Measurements from ENCODE around the gene TSHZ2.

Gene TSHZ2, protein sequence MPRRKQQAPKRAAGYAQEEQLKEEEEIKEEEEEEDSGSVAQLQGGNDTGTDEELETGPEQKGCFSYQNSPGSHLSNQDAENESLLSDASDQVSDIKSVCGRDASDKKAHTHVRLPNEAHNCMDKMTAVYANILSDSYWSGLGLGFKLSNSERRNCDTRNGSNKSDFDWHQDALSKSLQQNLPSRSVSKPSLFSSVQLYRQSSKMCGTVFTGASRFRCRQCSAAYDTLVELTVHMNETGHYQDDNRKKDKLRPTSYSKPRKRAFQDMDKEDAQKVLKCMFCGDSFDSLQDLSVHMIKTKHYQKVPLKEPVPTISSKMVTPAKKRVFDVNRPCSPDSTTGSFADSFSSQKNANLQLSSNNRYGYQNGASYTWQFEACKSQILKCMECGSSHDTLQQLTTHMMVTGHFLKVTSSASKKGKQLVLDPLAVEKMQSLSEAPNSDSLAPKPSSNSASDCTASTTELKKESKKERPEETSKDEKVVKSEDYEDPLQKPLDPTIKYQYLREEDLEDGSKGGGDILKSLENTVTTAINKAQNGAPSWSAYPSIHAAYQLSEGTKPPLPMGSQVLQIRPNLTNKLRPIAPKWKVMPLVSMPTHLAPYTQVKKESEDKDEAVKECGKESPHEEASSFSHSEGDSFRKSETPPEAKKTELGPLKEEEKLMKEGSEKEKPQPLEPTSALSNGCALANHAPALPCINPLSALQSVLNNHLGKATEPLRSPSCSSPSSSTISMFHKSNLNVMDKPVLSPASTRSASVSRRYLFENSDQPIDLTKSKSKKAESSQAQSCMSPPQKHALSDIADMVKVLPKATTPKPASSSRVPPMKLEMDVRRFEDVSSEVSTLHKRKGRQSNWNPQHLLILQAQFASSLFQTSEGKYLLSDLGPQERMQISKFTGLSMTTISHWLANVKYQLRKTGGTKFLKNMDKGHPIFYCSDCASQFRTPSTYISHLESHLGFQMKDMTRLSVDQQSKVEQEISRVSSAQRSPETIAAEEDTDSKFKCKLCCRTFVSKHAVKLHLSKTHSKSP (N-terminal part only)

DNA sequence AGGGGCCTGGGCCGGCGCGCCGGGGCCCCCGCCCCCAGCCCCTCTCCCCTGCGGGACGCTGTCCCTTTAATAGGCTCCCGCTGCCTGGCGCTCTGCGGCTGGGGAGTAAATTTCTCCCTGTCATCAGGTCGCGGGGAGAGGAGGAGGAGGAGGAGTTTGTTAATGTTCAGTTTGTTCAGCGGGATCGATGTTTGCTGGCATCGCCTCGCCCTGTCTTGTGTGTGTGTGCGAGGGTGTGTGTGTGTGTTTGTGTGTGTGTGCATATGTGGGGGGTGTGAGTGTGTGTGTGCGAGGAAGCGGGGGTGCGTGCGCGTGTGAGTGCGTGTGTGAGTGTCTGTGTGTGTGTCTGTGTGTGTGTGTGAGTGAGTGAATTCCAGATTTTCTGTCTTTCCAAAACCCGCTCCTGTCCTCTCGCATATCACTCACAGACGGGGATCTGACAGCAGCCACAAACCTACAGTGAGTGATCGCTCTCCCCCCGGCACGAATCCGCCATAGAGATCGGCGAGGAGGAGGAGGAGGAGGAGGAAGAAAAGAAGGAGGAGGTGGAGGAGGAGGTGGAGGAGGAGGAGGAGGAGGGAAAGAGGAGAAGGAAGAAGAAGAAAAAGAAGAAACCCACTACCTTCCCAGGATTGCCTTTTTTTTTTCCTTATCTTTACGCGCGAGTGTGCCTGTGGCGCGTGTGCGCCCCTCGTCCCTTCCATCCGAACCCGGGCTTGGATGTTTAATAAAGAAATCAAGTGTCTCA is at the start of gene TSHZ2:
Gene TSHZ2 (plus strand): TSS at position 169 of the 748 bp plus-strand sequence. CDS start 936 bp downstream, outside the sequence.
- no peak for DNase-seq (ENCODE audit: low read depth in 2 of 2)

DNA sequence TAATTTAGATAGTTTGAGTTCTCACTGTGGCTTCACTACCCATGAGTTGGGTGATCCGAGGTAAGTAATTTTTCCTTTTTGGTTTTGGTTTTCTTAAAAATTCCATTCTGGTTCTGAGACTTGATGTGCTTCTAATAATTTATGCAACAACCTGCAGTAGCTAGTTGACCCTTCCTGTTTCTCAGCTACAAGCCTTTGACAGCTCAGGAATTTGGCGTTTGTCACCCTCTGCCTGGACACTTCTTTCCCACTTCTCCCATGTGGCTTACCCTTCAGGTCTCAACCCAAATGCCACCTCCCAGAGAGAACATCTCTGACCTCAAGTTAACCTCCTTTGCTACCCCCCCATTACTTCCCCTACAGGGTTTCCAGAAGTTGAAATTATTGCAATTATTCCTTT is 49.7 kb upstream of the TSHZ2 start:
- no peak for DNase-seq (ENCODE audit: low read depth in 2 of 2)

DNA sequence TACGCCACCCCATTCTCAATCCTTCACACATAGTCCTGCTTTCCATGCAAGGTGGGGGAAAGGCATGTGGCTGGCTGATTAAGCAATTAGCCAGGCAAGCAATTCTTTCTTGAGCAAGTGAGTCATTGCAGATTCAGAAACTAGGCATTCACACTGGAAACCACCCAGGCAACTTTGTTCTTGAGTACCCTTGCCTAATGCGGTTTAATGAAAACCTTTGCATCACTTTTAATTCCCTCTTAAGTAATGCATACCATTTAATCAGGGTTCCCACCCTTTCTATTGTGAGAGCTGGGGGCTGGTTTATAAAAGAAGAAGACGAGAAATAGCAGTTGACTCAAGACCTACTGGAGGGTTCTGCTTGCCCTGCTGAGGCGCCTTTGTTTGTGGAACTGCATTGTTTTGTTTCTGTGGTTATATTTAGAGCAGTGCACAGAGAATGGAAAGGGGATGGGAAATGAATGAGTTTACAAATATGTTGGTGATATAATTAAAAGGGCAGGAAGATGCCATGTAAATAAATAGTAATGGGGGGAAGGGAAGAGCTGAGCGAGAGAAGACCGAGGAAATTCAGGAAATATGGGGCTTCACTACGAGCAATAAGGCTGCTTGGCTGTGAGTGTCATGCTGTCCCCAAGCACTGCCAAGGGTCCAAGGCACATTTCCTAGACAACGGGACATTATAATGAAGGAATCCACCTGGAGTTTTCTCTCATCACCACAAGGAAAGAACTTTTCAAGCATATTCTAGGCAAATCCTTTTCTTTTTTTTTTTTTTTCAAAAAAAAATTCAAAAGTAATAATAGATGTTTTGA is 48.8 kb upstream of the TSHZ2 start:
- DNase-seq (ENCODE audit: low read depth in 2 of 2), result no peak

DNA sequence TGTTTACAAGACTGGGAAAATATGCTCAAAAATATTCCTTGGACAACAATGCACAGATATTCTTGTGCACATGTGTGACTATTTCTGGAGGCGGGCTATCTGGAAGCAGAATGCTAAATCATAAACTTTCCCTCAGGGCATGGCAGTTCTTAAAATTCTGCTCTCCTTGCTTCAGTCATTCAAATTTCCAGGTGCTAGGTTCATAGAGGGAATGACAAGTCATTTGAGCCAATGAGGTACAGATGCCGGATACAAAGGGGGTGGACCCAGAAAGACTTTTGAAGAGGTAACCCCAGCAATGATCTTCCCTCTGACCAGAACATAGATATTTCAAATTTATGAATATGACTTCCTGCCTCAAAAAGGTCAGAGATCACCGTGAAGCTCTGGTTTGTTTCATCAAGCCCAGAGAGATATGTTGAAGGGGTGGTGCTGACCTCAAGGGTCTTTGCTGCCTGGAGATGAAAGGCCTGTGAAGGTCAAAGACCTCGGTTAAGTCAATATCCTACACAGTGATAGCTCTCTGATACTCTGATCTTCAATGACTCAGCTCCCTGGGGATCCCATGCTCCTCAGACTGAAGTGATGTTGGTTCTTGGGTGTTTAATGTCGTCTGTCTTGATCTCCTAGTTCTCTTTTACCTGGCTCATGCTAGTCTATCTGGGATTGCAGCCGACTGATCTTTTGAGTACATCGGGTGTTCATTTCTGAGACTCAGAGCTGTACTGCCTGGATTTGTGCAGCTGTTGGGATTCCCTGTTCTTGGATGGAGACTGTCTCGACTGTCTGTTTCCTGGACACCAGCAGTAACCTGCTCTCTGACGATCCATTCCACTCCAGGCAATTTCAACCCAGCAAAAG is 47.5 kb upstream of the TSHZ2 start:
- no peak for DNase-seq (ENCODE audit: low read depth in 2 of 2)

DNA sequence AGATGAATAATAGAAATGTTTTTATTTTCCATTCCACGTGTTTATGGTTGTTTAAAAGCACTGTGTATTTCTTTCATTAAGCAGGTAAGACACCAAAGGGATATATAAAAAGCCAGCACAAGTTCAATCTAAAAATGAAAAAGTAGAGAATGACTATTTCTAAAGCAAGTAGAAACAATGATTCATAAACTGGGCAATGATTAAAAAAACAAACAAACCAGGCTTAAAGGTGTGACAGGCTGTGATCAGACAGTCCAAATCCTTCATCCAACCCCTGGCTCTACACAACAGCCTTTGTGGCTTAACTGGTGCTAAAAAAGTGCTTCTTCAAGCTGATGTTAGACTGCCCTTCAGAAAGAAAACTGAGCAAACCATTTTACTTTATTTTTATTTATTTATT is 45.7 kb upstream of the TSHZ2 start:
- DNase-seq (ENCODE audit: low read depth in 2 of 2), result no peak

DNA sequence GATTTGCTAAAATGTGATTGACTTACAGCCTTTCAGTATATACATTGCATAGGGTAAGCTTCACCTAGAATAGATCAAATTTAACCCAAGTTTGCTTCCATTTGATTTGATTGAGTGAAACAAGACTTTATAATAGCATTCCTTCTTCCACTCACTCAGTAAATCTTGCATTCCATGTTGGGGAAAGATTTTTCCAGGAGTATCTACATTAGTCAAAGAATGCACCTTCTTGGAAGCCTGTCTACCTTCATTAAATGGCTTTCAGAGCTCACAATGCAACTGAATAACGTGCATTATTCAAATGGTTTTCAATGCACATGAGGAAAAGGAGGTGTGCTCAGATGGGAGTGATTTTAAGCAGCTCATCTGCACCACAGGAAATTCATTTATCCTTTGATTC is 38.3 kb upstream of the TSHZ2 start:
- no peak for DNase-seq (ENCODE audit: low read depth in 2 of 2)

DNA sequence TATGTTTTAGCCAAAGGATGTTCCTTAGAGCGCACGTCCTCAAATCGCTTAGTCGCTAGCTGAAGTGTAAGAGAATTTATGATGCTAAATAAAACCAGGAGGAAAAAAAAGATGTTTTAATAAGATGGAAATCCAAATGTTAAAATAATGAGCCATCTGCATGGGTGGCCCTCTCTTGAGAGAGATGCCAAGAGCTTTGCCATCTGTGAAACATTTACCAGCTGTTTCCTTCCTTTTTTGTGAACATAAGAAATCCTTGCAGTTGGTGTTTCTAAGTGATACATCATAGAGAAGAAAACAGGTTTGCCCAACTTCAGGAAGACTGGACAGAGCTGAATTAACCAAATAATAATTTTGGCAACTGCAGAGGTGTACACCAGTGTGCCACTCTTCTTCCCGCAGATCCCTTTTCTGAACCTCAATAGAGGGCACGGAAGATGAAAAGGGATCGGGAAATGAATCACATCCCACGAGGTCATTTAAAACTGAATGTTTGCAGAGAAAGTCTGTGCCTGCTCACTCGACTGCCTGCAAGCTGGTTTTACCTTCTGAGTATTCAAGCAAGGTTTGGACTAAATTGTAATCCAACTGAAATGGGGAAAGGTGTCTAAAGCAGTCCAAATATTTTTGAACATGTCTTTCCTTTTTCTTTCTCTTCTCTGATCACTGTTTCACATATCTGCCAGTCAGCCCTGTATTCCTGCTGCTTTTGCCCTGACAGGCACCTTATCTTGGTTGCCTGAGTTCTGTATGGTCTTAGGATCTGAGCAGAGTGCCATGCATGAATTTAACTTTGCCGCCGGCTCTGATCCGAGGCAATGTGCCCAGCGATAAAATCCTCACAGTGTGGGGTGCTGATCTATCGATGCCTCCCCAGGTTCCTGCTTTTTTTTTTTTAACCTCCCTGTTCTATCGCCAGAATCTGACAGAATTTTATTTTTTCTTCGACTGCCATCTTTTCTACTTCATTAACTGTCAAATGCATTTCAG is 35.5 kb upstream of the TSHZ2 start:
- no peak for DNase-seq (ENCODE audit: low read depth in 2 of 2)

DNA sequence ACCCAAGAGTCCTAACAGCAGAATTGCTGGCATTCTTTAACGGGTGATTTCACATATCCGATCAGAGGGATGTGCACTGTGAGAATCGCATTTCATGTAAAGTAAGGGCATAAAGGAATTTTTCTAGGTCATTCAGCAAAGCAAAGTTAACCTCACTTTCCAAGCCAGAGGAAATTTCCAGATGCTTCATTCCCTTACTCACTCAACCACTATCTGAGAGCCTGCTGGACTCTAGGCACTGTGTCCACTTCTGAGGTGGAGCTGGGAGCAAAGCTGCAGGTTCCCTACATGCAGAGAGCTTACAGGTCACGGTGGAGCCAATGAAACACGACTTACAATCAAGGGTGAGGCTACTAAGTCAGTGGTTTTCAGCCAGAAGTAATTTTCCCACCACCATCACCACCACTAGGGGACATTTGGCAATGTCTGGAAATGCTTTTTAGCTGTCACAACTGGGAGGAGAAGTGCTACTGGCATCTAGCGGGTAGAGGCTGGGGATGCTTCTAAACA is 34.5 kb upstream of the TSHZ2 start:
- no peak for DNase-seq (ENCODE audit: low read depth in 2 of 2)

DNA sequence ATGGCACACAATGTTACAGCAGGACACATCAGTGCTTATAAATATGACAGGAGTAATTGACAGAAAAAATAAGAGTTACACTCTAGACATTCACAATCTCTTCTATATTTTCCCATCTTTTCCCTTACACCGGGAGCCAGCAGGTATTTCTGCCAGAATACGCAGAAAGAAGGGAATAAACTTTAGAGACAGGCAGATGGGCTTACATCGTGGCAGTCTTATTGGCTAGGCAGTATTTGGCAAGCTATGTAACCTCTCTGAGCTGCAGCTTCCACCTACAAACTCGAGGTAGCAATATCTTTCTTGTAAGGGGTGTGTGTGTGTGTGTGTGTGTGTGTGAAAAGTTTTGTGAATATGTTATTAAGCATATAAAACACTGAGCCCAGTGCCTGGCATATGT is 33.0 kb upstream of the TSHZ2 start:
- DNase-seq (ENCODE audit: low read depth in 2 of 2), result no peak

DNA sequence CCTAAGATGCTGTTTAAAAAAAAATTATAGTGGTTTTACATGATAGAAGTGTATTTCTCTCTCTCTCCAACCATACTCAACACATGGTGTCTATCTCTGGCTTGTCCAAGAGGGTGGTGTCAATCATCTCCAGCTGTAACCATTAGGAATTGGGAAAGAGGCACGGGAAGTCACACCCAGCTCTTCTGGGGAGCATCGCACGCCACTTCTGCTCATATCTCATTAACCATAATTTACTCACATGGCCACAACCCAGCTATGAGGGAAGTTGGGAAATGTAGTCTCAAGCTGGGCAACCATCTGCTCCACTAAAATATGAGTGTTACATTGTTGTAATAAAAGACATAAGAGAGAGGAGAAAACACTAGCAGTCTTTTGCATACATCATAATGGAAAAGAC is 30.4 kb upstream of the TSHZ2 start:
- DNase-seq (ENCODE audit: low read depth in 2 of 2), result no peak

DNA sequence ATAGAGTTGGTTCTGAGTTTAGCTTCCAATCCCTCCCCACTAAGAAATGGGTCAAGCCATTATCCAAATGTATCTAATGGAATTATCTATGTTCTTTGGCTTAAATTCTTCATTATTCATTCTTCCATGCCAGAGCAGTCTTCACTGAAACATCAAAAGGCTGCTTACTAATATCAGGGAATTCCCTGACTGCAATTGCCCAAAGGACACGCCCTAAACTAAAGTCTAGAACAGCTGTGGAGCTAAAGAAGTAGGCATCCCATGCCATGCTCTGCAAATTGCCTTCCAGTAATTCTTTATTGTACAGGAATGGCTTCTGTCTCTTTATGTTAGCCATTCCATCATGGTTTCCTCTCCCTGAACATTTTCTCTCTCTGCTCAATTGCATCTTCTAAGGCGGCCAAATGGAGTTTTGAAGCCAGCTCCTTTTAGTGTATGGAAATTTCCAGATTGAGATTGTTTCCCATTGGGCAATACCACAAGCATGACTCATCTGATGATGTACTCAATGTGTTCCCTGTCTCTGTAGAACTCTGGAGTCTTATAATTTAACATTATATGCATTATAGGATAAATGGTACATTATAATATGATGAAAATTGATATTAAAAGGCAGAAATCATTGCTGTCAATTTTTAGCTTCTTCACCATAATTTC is 28.8 kb upstream of the TSHZ2 start:
- DNase-seq (ENCODE audit: low read depth in 2 of 2), result no peak

DNA sequence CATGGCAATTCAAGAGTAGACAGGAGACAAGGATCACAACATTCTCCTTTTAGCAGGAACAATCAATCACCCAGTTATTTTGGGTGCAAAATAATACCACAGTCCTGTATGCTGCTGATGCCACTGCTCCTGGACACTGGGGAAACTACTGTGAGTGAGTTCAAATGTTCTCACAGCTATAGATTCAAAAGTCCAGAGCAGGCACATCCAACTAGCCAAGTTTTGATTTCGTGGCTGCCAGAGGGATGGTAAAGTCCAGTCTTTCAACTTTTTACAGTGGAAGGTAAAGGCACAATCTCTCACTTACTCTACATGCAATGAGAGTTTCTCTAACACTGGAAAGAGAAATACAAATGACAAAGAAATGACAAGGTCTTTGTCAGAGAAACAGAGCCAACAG is 26.9 kb upstream of the TSHZ2 start:
- DNase-seq (ENCODE audit: low read depth in 2 of 2), result no peak

DNA sequence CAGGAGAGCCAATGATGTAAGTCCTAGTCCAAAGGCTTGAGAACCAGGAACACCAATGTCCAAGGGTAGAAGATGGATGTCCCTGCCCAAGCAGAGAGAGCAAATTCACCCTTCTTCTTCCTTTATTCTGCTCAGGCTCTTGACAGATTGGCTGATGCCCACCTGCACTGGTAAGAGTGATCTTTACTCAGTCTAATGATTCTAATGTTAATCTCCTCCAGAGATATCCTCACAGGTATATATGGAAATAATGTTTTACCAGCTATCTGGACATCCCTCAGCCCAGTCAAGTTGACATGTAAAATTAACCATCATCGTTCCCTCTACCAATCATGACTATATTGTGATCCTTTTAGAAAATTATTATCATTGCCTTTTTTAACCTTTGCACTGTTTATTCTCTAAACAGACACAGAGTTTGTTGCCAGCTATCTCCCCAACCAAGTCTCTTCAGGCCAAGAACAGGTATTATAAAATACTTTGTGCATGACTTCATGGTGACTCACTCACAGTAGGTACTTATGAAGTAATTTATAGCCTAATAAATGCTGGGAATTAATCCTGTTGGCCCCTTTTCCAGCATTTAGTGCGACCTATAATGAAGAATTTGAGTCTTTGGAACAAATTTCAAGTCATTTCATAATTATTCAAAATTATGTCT is 26.2 kb upstream of the TSHZ2 start:
- DNase-seq (ENCODE audit: low read depth in 2 of 2), result no peak

DNA sequence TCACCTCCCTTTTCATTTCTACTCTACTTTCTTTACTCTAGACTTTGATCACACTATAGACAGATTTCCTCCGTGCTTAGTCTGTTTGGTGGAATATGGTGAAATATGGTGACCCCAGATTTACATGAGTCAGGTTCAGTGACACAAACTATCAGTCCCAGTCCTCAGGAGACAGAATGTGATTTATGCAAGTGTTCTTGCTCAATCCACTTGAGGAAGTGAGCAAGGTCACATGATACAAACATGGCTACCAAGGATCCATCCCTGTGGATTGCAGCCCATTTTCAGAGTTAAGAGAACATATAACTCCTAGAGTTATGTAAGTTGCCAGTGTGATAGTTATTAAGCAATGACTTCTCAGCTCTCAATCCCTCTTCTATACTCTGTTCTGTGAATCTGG is 23.7 kb upstream of the TSHZ2 start:
- no peak for DNase-seq (ENCODE audit: low read depth in 2 of 2)

DNA sequence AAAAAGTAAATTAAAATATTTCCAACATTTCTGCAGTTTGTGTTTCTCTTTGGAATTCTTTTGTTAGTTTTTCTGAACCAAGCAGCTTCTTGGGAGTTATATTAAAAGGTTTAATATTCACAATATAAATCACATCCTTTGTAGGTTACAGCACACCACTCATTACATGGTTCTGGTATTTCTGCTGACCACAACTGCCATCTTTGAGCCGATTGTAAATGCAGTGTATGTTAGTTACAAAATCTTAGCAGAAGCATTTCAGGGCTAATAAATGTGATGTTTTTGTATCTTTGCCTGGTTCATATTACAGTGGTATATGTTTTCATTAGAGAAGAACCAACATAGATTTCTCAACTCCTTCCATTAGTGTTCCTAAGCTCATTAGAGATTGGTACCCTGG is 19.1 kb upstream of the TSHZ2 start:
- DNase-seq (ENCODE audit: low read depth in 2 of 2), result no peak

DNA sequence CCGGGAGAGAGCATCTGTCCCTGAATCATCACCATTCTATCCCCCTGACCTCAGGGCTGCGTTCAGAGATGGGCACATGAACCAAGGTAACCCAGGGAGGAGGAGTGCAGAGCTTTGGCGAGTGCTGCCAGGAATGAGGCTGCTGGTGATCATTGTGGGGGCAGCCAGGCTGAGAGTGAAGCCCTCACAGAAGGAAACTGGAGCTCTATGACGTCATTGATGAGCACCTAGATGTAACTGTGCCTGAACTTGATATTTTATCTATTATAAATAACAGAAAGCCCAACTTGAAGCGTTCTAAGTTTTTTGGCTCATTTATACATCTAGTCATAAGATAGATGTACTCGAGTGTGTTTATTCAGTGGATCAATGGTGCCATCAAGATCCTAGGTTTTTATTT is 17.3 kb upstream of the TSHZ2 start:
- DNase-seq (ENCODE audit: low read depth in 2 of 2), result no peak

DNA sequence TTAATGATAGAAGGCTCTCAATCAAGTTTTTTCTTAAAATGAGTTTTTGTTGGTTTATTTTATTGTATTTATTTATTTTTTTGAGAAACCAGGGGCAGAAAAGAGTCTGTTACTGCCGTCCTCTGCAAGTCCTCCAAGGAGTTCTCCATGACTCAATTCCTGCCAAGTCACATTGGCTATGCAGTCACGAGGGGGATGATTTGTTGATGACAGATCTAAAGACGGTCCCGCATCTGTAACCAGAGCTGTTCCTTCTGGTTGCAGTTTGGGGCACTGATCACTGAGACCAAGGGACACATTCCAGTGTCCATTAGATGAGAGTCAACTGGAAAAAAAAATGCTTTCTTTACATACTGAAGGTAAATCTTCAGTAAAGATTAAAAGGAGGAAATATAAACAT is 13.9 kb upstream of the TSHZ2 start:
- no peak for DNase-seq (ENCODE audit: low read depth in 2 of 2)

DNA sequence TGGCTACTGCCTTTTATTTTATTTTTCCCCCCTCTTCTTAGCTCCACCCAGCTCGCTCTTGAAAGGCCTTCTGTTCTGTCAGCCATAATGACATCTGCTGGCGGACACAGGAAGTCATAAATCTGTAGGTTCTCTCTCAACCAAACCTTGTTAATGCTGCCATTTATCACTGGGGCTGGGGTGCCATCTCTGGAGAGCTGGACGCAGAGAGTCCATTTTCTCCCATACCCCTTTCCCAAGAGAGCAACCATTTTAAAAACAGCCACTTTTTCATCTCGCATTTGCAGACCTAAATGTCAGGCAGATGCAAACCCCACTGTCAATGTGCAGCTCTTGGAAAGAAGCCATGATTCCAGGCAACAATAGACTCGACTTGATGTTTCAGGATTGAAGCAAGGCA is 13.0 kb upstream of the TSHZ2 start:
- DNase-seq (ENCODE audit: low read depth in 2 of 2), result no peak
